Colonic mucosa (tissue), 4 donors: Measurements from ENCODE around the gene B4GAT1. TPM values are rescaled to one million over a fixed set of nuclear protein-coding genes. Genes with fewer than 3 reads are reported as not detected.

Experiments
- DNase-seq: peaks from one replicate; pipeline ENCODE4 v3.0.0-alpha.2; 2020
- H3K27ac ChIP-seq: fragments of 200-600 bp; one replicate; pipeline ENCODE4 v1.8.0; 2021
- H3K27me3 ChIP-seq: fragments of 200-600 bp; one replicate; pipeline ENCODE4 v1.8.0; 2021
- H3K36me3 ChIP-seq: fragments of 200-600 bp; one replicate; pipeline ENCODE4 v1.8.0; 2021
- H3K4me1 ChIP-seq: fragments of 200-600 bp; one replicate; pipeline ENCODE4 v1.8.0; 2021; ENCODE audit warnings: mild to moderate bottlenecking
- H3K4me3 ChIP-seq: fragments of 200-600 bp; one replicate; pipeline ENCODE4 v1.8.0; 2021
- H3K9ac ChIP-seq, 2 donors: one replicate each; pipeline ENCODE4 v1.7.0; 2013; ENCODE audit warnings: control low read depth in 2 of 2, low read depth in 2 of 2, low read length in 2 of 2
- H3K9me3 ChIP-seq: fragments of 200-600 bp; one replicate; pipeline ENCODE4 v1.8.0; 2021
- intact Hi-C: fragments of 100-400 bp; cut with DNase I; formaldehyde crosslinking; loops from one replicate; pipeline ENCODE4 v1.14.1; 2022
- total RNA-seq, 2 donors: library from RNA; stranded (reverse); fragmentation: NEBNext Ultra II Directional in 1 of 2; extraction: Animal tissue kit (Norgen Biotek cat#: 25700) in 1 of 2; gene quantifications; one replicate each; pipeline ENCODE4 v1.2.1, GENCODE V29; 2021
- TF ChIP-seq, protein P1 (sequence below): fragments of 200-600 bp; IDR thresholded peaks from one replicate; pipeline ENCODE4 v1.8.0; 2022; ENCODE audit warnings: antibody characterized with exemption, mild to moderate bottlenecking
- donor health status: healthy.
- donor health status: DM: no; HTN: no; CAD: no.
- donor health status: DM: no; HTN: no; CAD: no.

The B4GAT1 gene
- total RNA-seq, 2 donors from 2014 or later: 14.2 to 20.2 TPM

DNA sequence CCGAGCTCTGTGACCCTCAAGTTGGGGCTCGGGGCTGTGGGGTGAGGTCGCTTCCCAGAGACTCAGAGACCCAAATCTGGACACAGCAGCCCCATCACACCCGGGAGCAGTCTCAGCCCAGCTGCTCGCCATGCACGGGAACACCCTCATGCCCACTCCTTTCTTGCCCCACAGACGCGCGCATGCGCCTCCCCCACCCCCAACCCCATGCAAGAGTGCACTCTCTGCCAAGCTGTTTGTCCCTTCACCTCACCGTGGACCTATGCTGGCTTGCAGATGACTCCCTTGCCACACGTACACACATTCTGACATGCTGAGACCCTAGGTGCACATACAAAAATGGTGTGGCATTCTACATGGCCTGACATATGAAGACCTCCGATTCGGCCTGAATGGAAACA lies 30.1 kb downstream of the B4GAT1 start:
- no peak for DNase-seq
- H3K9ac ChIP-seq: no peak overlapping the region
- H3K4me3 ChIP-seq: no peak overlapping the region
- intact Hi-C loops: no loop called here
- H3K4me1 ChIP-seq: peaks cover 5% of the 10 kb centered on the region
- H3K27me3 ChIP-seq: no peaks in the 10 kb centered on the region
- peak overlapping the region; percentile 57 for H3K27ac ChIP-seq
- TF ChIP-seq, protein P1, sequence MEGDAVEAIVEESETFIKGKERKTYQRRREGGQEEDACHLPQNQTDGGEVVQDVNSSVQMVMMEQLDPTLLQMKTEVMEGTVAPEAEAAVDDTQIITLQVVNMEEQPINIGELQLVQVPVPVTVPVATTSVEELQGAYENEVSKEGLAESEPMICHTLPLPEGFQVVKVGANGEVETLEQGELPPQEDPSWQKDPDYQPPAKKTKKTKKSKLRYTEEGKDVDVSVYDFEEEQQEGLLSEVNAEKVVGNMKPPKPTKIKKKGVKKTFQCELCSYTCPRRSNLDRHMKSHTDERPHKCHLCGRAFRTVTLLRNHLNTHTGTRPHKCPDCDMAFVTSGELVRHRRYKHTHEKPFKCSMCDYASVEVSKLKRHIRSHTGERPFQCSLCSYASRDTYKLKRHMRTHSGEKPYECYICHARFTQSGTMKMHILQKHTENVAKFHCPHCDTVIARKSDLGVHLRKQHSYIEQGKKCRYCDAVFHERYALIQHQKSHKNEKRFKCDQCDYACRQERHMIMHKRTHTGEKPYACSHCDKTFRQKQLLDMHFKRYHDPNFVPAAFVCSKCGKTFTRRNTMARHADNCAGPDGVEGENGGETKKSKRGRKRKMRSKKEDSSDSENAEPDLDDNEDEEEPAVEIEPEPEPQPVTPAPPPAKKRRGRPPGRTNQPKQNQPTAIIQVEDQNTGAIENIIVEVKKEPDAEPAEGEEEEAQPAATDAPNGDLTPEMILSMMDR: no peak
- H3K36me3 ChIP-seq: no peaks in the 10 kb centered on the region
- H3K9me3 ChIP-seq: no peaks in the 10 kb centered on the region

DNA sequence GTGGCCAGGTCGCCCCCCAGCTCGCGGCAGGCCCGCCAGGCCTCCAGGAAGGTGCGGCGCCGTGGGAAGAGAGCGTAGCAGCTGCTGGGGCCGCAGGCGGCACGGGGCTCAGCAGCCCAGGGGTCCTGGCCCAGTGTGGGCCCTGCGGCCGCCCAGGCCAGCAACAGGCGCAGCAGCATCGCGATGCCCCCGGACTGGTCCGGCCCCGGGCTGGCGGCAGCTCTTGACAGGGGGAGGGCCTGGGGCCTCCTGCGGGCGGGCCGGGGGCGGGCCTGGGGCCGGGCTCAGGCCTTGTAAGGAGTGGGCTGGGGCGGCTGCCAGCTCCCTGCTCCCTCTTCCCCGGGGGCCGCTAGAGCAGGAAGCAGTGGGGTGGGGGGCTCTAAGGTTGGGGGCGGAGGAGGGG lies 30.6 kb downstream of the B4GAT1 start, which contains the start of gene CD248:
CD248 (minus strand) TSS at position 196 of the 403 bp plus-strand sequence; CDS start at position 179, 17 bp downstream.
- TF ChIP-seq, protein P1: no peak
- DNase-seq: peak; percentile 47
- peak within 1 kb of the TSS; percentile 57 for H3K27ac ChIP-seq
- peak within 1 kb of the TSS; percentile 66 for H3K9ac ChIP-seq
- peak within 1 kb of the TSS; percentile 31 for H3K4me3 ChIP-seq
- intact Hi-C loops: no loop called here
- H3K4me1 ChIP-seq: peaks cover 5% of the 10 kb centered on the region
- H3K9me3 ChIP-seq: no peaks in the 10 kb centered on the region
- H3K36me3 ChIP-seq: no peaks in the 10 kb centered on the region
- H3K27me3 ChIP-seq: no peaks in the 10 kb centered on the region

DNA sequence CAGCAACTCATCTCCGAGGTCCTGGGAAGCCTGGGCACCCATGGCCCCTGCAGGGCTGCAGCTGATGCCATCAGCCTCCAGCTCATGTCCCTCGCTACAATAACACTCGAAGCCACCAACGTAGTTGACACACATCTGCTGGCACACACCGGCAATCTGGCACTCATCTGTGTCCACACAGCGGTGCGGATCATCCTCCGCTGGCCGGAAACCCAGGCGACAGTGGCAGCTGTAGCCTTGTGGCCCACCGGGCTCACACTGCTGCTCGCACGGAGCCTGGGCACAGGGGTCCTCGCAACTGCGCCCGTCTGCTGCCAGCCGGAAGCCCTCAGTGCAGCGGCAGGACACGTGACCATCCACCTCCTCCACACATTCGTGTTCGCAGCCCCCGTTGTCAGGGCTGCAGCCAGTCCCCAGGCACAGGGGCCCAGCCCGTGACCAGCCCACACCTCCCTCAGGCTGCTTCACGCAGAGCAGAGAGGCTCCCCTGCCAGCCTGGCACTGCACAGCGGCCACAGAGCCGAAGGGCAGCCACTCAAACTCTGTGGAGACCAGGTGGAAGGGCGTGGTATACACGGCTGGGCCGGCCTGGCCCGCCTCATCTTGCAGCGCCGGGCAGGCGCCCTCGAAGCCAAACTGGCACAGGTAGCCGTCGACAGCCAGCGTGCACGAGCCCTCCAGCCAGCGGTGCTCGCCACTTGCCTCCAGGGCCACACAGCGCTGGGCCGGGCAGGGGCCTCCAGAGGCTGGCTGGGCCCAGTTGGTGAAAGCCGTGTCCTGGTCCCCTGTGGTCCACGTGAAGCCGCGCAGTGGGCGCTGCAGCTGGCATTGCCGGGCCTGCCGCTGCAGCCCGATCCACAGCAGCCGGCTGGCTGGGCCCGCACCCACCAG lies 31.3 kb downstream of the B4GAT1 start:
- intact Hi-C loops: no loop called here
- Histone ChIP-seq H3K9ac (peak overlapping the region; percentile 66), H3K27me3 (no peaks in the 10 kb centered on the region), H3K36me3 (no peaks in the 10 kb centered on the region), H3K27ac (peak overlapping the region; percentile 46), H3K4me3 (peak overlapping the region; percentile 31), H3K9me3 (no peaks in the 10 kb centered on the region), H3K4me1 (peaks cover 5% of the 10 kb centered on the region)
- TF ChIP-seq, protein P1: no peak
- no peak for DNase-seq

DNA sequence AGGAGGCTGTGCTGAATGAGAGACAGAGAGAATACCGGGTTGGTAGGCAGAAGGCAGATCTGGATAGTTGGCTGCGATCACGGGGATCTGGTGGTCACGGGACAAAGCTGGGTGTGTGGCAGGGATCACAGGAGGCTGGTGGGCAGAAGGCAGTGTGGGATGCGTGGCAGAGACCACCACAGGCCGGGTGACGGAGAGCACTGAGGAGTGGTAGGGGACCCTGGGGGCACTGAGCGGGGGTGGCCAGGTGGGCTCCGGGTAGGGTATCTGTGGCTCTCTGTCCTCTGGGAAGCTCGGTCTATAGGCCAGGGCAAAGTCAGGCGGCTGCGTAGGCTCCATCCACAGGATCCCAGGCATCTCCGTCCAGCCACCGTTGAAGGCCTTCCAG lies 31.9 kb downstream of the B4GAT1 start:
- H3K9me3 ChIP-seq: no peaks in the 10 kb centered on the region
- peaks cover 5% of the 10 kb centered on the region for H3K4me1 ChIP-seq
- no peaks in the 10 kb centered on the region for H3K36me3 ChIP-seq
- TF ChIP-seq, protein P1: no peak
- no peak for DNase-seq
- peak overlapping the region; percentile 56 to 66 for H3K9ac ChIP-seq
- no peak overlapping the region for H3K4me3 ChIP-seq
- no peaks in the 10 kb centered on the region for H3K27me3 ChIP-seq
- H3K27ac ChIP-seq: no peak overlapping the region
- intact Hi-C loops: no loop called here

DNA sequence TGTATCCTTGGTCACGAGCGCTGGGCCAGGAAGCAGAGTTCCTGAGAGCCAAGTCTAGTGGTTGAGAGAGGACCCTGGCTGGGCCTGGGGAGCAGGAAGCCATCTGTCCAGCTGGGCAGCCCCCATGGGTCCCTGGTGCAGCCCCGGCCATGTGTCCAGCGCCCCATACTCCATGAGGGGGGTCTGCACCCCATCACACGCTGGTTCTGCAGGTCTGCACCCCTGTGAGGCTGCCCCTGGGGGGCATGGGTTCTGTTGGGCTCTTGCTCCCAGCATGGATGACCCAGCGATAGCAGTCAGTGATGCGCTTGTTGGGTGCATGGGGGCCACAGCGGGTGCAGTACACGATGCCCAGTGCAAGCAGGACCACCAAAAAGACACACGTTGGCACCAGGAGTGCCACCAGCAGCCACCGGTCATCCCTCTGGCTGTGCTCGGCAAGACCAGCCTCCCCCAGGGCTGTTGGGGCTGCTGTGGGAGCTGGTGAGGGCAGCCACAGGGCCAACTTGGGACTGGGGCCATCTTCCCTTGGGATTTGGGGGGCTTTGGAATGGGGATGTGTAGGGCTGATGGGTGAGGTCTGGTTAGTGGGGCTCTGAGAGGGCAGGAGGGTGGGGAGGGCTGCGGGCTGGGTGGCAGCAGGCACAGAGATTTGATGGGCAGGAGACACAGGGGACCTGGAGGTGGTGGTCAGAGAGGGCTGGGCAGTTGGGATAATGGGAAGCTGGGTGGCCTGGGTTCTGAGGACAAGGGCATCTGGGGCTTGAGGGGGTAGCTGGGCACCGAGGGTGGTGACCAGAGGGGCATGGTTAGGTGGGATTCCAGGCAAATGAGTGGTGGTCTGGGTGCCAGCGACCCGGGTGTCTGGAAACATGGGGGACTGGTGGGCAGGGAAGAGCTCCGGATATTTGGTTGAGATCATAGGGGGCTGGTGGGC lies 32.6 kb downstream of the B4GAT1 start:
- no peak for DNase-seq
- TF ChIP-seq, protein P1: no peak
- Histone ChIP-seq H3K4me1 (peaks cover 5% of the 10 kb centered on the region), H3K27ac (peak overlapping the region; percentile 86), H3K9me3 (no peaks in the 10 kb centered on the region), H3K36me3 (no peaks in the 10 kb centered on the region), H3K27me3 (no peaks in the 10 kb centered on the region), H3K4me3 (no peak overlapping the region), H3K9ac (peak overlapping the region; percentile 56 to 66)
- intact Hi-C loops: no loop called here
